ENCODE data around the gene NCKAP5. TPM values are rescaled to one million over a fixed set of nuclear protein-coding genes. Genes with fewer than 3 reads are reported as not detected.

The NCKAP5 gene
- total and polyA plus RNA-seq, 2 of the 8 experiments (the other 6 are each of a cell fraction or from before 2014, with no cell fraction given), result 0.27 to 0.86 TPM

DNA sequence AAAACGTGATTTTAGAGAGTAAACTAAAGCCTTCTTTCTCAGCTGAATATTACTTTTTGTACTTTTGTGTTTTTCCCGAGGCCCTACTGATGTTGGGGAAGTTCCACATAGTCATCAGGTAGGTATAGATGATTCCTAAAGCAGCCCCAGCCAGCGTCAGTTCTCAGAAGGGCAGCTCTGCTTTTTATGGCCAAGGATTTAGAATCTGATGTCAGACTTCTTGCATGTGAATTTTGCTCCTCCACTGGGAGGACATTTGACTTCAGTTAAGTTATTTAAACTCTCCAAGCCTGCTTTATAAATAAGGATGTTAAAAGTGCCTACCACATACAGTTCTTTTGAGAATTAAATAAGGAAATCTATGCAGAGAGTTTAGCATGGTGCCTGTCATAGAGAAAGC lies 130.8 kb downstream of the NCKAP5 start (continued):
- no peak for TF ChIP-seq CEBPB (IDR thresholded peaks at IDR 0.05; ENCODE audit: low read depth, low read length)
- no peak for TF ChIP-seq TCF12 (IDR thresholded peaks at IDR 0.05; ENCODE audit: low read depth, low read length)
- no peak for TF ChIP-seq RFX5 (IDR thresholded peaks at IDR 0.05; ENCODE audit: borderline replicate concordance, low read depth, low read length)
- TF ChIP-seq SIRT6 (IDR thresholded peaks at IDR 0.05; ENCODE audit: low read length), result no peak
